GM20431 (cell line): Measurements from ENCODE around the gene PIMREG.

Experiments
- in situ Hi-C: fragments of 300-500 bp; cut with MseI, MboI; formaldehyde crosslinking; loops from one replicate; pipeline ENCODE4 v1.15.0; 2020; ENCODE audit warnings: low sequenced_read_pairs; ENCODE audit not compliant: unreplicated experiment

Gene PIMREG

GRCh38 chr17:6435968-6436367, 8.3 kb upstream of the PIMREG start:
- in situ Hi-C loops: loop anchor here (10.0 kb wide), 1 partner anchor 851 kb away; the partner anchor contains the start of gene NLRP1

DNA sequence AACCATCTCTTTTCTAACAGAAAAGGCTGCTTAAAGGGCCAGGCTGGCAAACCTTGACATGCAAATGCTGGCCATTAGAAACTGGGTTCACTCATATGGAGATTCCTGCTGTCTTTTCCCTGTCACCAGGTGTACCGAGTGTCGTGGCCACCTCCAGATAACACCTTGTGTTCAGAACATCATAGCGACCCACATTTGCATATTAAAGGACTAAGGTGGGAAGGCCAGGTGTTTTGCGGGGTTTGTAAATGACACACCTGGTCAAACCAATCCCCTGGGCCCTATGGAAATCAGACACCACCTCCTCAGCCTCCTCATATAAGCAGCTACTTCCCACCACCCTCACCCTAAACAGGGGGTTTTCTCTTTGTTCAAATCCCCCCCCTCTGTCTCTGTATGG, 6.8 kb upstream of the PIMREG start:
- in situ Hi-C loops: loop anchor here (10.0 kb wide), 1 partner anchor 853 kb away; the partner anchor contains the start of gene NLRP1

- in situ Hi-C loops: loop anchor here (10.0 kb wide), 1 partner anchor 853 kb away; the partner anchor contains the start of gene NLRP1
Measured at GRCh38 chr17:6437956-6438355, 6.3 kb upstream of the PIMREG start.

- in situ Hi-C loops: loop anchor here (10.0 kb wide), 1 partner anchor 855 kb away; the partner anchor contains the start of gene NLRP1
Measured at GRCh38 chr17:6439951-6440350, 4.3 kb upstream of the PIMREG start.

DNA sequence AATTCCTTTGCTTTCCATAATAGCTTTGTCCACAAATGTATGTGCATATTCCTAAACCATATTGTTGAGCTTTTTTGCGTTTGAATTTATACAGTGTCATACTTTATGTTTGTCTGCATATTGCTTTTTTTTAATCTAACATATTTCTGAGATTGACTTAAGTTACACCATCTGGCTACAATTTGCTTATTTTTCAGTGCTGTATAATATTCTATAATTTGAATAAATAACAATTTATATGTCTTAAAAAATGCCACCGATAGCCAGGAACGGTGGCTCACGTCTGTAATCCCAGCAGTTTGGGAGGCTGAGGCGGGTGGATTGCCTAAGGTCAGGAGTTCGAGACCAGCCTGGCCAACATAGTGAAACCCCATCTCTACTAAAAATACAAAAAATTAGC, 1.5 kb upstream of the PIMREG start:
- in situ Hi-C loops: no loop called here

DNA sequence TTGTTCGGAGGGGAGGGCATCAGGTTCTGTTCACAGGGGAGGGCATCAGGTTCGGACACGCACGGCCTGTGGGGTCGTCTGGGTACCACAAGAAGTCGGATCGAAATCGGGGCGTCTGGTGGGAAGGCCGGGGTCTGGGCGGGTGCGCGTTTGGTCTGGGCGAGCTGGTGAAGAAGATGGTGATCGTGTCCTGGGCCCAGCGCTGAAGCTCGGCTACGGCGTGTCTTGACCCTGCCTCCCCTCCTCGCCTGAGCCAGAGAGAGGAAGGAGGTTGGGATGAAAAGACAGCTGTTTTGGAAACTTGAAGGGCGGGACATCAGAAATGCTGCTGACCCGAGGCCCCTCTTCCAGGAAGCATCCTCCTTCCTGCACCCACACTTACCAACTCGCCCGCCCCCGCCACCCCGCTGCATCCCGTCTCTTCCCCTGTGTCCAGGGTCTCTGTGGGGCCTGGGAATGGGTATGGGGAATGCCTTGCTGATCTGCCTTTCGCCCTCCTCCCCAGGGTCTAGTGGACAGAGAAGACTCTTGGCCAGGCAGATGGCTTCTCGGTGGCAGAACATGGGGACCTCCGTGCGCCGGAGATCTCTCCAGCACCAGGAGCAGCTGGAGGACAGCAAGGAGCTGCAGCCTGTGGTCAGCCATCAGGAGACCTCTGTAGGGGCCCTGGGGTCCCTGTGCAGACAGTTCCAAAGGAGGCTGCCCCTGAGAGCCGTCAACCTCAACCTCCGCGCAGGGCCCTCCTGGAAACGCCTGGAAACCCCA, 498 bp downstream of the PIMREG start:
- in situ Hi-C loops: no loop called here

DNA sequence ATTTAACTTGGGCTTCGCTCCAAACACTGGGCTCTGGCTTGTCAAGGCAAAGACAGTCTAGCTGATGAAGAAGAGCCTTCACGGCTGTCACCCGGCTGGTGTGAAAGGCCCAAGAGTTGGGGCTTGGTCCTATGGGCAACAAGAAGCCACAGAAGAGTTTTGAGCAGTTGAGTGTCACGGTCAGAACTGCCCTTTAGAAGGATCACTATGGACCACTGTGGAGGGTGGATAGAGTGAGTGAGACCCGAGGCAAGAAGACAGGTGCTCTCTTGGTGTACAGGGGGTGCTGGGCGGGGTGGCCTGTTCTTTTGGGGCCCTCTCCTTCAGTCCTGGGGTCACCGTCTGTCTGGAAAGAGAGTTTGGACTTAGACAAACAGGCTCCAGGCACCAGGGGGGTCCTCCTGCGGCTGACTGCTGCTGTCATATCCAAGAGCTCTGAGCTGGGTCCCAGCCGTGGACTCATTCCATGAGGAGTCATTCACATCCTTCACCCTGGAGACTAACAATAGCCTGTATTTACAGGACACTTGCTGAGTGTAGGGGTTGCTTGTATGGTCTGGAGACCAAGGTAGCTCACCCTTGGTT, 2.4 kb downstream of the PIMREG start:
- in situ Hi-C loops: no loop called here

DNA sequence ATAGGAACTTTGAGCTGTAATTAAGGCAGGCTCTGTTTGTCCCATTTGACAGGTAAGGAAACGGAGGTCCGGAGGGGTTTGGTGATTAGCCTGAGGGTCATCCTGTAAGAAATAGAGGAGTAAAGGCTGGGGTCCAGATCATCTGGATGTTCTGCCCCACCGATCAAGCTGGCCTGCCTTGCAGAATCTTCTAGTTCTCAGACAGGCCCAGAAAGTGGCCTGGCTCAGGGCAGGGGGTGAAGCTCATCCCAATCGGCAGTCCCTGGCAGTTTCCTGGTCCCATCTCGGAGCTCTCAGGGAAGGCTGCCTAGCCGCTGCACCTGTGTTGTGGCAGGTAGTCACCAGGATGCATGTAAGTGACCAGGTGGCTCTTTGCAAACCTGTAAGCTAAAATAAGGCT, 4.2 kb downstream of the PIMREG start:
- in situ Hi-C loops: no loop called here

DNA sequence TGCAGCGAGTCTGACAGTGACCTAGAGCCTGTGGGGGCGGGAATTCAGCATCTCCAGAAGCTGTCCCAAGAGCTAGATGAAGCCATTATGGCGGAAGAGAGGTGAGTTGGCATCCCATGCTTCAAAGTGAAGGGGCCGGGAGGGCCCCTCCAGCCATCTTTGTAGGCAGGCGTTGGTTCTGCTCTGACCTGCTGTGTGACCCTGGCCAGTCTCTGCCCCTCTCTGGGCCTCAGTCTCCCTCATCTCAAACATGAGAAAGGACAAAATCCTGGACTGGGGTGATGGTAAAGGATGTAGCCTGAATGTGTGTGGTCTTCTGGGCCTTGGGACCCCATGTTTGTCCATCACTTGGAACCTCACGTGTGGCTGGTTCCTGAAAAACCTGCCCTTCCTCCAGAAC, 5.1 kb downstream of the PIMREG start:
- in situ Hi-C loops: no loop called here

DNA sequence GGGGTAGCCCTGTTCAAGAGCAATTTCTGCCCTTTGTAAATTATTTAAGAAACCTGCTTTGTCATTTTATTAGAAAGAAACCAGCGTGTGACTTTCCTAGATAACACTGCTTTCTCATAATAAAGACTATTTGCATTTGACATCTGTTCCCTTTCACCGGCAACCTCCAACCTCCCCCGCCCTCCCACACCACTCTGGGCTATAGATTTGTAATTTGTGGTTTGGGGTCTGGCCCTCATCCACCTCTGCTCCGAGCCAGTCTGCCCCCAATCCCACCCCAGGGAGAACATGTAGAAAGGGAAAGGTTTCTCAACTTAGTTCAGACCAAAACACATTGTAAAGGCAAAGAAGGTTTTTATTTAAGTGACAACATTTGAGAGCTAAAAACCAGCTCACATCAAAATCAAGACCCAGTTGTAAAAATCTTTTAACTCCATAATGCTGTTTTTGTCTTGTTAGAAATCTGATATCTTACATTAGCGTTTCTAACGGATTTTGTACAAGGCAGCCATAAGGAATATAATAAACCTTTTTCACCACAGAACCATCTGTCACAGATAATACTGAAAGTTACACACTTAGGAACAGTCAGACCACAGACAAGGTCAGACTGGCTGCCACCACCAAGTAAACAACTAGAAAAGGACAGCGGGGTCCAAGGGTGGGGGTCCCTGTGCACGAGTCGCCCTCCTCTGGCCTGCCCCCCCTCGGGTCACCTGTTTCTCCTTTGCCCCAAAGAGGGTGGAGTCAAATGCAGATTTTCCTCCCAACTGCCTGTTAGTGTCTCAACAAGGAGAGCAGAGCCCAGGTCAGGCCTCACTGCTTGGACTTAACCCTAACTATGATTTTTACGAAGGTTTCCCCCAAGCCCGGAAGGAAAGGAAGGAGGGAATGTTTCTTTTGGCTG, 6.9 kb downstream of the PIMREG start:
- in situ Hi-C loops: no loop called here

- in situ Hi-C loops: no loop called here
Measured at GRCh38 chr17:6452471-6453266, 8.4 kb downstream of the PIMREG start.

- in situ Hi-C loops: no loop called here
Measured at GRCh38 chr17:6453279-6454024, 9.2 kb downstream of the PIMREG start.

DNA sequence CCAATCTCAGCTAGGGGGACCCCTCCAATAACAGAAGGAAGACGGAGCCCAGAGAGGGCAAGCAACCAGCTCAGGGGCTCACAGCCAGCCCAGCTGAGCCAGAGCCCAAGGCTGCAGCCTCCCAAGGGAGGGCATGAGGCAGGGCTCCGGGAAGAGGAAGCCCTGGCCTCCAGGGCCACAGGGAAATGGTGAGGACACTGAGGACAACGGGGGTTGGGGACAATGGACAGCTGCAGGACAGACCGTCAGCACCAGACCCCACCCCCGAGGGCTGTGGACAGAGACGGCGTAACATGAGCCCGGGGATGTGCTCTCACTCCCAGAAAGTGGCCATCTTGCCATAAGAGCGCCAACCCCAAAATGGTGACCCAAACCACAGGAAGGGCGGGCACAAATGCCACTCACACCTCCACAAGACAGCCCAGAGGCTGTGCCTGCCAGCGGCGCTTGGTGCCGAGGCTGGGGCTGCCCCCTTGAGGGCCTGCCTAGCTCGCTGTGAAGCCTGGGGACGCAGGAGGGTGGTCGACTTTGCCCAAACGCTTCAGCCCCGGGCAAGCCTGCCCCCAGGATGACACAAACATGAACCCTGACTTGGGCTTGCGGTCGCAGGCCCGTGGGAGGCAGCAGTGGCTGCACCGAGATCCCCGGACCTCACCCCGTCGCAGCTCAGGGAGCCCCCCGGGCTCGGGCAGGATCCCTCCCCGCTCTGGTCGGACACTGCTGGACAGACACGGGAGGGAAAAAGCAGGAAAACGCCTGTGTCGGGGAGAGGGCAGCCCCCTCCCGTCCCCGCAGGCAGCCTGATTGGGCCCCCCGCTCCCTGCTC, 10.5 kb downstream of the PIMREG start:
- in situ Hi-C loops: no loop called here

GRCh38 chr17:6455321-6455705, 11.1 kb downstream of the PIMREG start:
- in situ Hi-C loops: no loop called here

- in situ Hi-C loops: no loop called here
Measured at GRCh38 chr17:6456321-6456720, 12.1 kb downstream of the PIMREG start.

DNA sequence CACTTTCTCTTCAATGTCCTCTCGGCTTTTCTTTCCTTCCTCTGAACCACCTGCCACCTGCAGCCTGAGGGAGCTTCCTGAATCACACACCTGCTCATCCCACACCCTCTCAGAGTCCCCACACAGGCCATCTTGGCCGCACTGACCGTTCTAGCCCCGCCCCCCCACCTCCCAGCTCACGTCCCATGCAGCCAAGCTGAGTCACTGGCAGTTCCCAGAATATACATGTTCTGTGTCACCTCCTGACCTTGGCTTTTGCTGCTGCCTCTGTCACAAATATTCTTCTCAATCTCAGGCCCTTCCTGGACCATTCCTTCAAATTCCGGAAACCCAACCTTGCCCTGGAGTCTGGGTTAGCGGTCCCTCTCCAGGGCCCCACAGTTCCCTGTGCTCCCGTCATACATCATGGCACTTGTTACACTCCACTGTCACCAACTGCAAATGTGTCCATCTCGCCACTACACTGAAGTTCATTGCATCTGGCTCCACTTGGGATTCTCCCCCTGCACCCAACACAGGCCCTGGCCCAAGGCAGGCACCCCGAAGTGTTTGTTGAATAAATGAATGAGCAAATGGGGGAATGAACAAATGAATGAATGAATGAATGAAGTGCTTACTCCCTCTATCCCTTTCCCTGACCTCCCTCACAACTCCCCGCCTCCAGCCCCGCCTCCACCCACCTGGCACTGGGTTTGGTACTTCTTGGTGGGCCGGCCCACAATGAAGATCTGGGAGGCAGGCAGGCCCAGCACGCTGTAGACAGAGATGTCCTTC, 12.8 kb downstream of the PIMREG start:
- in situ Hi-C loops: no loop called here

- in situ Hi-C loops: no loop called here
Measured at GRCh38 chr17:6457688-6458459, 13.6 kb downstream of the PIMREG start.
